IPS-18a (cell line): ENCODE data around the gene DNMBP.
A peak's percentile ranks its signal among the peaks of the same experiment; 100 is the strongest.

ENCODE experiments used
- H3K27ac ChIP-seq: one replicate; pipeline ENCODE4 v1.5.1; 2013; ENCODE audit warnings: low read length
- H3K27me3 ChIP-seq: one replicate; pipeline ENCODE4 v1.6.1; 2013; ENCODE audit warnings: mild to moderate bottlenecking, low read length; ENCODE audit not compliant: control insufficient read depth, insufficient read depth
- H3K36me3 ChIP-seq: one replicate; pipeline ENCODE4 v1.6.1; 2013; ENCODE audit warnings: low read depth, low read length; ENCODE audit not compliant: control insufficient read depth
- H3K4me1 ChIP-seq: one replicate; pipeline ENCODE4 v1.6.1; 2013; ENCODE audit warnings: low read depth, low read length; ENCODE audit not compliant: control insufficient read depth
- H3K4me3 ChIP-seq: one replicate; pipeline ENCODE4 v1.5.1; 2013; ENCODE audit warnings: low read length
- H3K9ac ChIP-seq: one replicate; pipeline ENCODE4 v1.6.1; 2013; ENCODE audit warnings: mild to moderate bottlenecking, low read length, moderate library complexity
- H3K9me3 ChIP-seq: one replicate; pipeline ENCODE4 v1.6.1; 2013; ENCODE audit warnings: low read depth, low read length; ENCODE audit not compliant: control insufficient read depth

DNMBP gene

DNA sequence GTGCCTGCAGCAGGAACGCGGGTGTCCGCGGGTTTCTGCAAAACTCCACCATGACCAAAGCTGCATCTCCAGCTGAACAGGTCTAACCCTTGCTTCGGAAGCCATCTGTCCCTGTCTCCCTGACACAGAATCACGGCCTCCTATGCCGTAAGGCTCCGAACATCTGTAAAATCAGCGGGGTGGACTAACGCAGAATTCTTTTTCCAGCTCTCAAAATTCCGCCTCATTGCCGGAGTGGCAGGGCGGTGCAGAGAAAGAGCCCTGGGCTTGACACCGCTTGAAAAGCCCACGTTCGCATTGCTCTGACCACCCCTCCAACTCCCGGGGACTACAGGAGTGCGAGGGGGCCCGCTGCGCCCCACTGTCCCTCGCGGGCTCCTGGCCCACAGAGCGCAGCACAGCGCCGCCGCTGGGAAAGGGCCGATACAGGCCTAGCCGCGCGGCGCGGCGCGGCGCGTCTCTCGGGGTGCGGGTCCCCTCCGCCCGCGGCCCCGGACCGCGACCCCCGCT is 409 bp downstream of the DNMBP start:
- Histone ChIP-seq H3K4me1 (peaks cover 9% of the 10 kb centered on the region), H3K4me3 (peak overlapping the region; percentile 79), H3K36me3 (no peaks in the 10 kb centered on the region)

DNA sequence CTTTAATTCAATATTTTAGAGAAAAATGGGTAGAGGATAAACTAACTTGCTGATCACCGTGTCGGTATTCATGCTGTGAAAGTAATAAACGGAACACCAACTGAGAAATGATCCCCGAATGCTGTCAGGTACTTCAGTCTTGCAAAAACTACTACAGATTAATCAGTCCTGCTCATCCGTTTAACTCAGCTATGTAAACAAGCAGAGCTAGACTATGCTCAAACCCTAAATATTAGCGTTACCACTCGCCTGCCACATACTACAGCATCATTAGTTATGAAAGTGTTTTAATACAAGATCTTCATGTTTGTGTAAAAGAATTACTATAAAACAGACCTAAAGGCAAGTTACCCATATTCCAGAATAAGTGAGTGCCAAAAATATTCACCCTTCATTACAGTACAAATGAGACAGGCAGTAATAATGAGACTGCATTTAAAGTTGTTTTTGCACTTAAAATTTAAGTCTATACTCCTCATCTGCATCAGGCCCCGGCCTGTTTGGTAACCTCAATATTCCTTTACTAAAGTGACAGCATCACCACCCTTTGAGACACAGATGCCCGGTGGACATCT is 952 bp downstream of the DNMBP start:
- Histone ChIP-seq H3K9me3 (no peaks in the 10 kb centered on the region), H3K4me1 (peaks cover 9% of the 10 kb centered on the region), H3K9ac (peak overlapping the region; percentile 30), H3K27me3 (peaks cover 22% of the 10 kb centered on the region), H3K4me3 (peak overlapping the region; percentile 79), H3K27ac (no peak overlapping the region), H3K36me3 (no peaks in the 10 kb centered on the region)

More for the DNA sequence above, 409 bp downstream of the DNMBP start:
- peak overlapping the region; percentile 30 for H3K9ac ChIP-seq
- H3K27me3 ChIP-seq, result peaks cover 22% of the 10 kb centered on the region
- H3K9me3 ChIP-seq, result no peaks in the 10 kb centered on the region
- no peak overlapping the region for H3K27ac ChIP-seq

DNA sequence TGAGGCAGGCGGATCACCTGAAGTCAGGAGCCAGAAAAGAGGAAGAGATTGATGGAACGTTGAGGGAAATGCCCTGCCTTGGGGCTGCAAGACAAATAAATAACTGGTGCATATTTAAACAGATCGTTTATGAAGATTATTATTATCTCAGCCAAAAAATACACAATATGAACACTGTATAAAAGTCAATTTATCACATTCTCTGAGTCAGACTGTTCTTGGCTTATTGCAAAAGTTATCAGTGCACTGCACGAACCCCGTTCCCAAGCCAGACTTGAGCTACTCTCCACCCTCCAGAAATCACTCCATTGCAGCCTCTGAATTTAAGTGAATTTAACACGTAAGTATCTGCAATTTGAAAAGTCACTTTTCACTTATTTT is 1.6 kb downstream of the DNMBP start:
- peaks cover 22% of the 10 kb centered on the region for H3K27me3 ChIP-seq
- no peaks in the 10 kb centered on the region for H3K36me3 ChIP-seq
- no peak overlapping the region for H3K27ac ChIP-seq
- H3K9me3 ChIP-seq, result no peaks in the 10 kb centered on the region
- H3K9ac ChIP-seq, result no peak overlapping the region
- H3K4me3 ChIP-seq, result no peak overlapping the region
- peaks cover 9% of the 10 kb centered on the region for H3K4me1 ChIP-seq

DNA sequence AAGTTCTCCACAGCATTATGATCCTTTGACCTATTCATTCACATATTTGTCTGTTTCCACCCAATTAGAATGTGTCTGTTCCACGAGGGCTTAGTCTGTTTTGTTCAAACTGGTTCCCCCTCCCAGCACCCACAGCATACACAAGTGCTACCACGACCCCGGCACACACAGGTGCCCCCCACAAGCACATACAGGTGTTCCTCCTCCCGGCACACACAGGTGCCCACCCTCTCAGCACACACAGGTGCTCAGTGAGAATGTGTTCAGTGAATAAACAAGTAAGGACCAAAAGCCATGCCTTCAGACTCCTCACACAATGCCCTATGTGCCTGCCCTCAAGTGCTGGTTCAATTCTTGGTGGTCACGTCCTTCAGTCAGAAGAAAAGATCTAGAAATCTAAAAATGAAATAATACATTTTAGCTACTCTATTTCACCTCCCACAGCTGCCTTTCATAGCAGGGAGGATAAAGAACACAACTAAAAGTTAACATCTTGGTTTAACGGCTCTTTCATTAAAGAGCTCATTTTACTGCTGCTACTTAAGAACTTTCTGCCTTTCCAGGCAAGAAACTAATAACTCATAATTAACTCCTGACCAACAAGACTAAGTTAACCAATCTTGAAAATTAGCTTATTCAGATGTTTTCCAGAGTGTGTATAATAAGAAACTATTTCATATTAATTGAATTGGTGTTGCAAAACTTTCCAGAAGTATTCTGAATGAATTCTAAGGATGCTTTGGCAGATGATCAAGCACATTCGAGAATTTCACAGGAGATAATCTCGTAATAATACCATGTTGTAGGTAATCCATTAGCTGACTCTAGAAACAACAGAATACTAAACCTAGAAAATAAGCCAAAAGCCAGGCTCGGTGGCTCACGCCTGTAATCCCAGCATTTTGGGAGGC is 2.3 kb downstream of the DNMBP start:
- Histone ChIP-seq H3K36me3 (no peaks in the 10 kb centered on the region), H3K27me3 (peaks cover 22% of the 10 kb centered on the region), H3K27ac (no peak overlapping the region), H3K9ac (no peak overlapping the region), H3K4me1 (peaks cover 9% of the 10 kb centered on the region), H3K9me3 (no peaks in the 10 kb centered on the region), H3K4me3 (no peak overlapping the region)

DNA sequence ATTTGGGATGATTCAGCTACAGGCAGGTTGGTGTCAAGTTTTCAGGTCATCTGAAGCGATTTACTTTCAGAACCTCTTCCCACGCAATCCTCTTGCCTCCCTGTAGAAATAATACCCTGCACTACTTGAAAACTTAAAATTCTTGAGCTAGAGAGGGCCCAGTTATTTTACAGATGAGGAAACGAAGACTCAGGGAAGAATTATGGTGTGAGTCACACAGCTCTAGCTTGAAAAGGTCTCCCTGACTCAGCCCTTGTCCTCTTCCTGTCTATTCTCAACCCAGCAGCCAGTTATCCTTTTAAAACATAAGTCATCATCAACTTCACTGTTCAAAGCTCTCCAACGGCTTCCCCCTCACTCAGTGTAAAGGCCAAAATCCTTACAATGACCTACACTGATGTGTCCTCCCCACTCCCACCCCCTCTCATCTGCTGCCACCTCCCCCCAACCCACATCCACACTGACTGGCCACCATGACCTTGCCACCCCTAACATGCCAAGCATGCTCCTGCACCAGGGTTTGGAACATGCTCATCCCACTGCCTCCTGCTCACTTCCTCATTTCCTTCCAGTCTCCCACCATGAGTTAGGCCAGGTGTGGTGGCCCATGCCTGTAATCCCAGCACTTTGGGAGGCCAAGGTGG is 3.4 kb downstream of the DNMBP start:
- Histone ChIP-seq H3K4me1 (peaks cover 9% of the 10 kb centered on the region), H3K27me3 (peaks cover 22% of the 10 kb centered on the region), H3K4me3 (no peak overlapping the region), H3K9ac (no peak overlapping the region), H3K9me3 (no peaks in the 10 kb centered on the region), H3K36me3 (no peaks in the 10 kb centered on the region), H3K27ac (no peak overlapping the region)

DNA sequence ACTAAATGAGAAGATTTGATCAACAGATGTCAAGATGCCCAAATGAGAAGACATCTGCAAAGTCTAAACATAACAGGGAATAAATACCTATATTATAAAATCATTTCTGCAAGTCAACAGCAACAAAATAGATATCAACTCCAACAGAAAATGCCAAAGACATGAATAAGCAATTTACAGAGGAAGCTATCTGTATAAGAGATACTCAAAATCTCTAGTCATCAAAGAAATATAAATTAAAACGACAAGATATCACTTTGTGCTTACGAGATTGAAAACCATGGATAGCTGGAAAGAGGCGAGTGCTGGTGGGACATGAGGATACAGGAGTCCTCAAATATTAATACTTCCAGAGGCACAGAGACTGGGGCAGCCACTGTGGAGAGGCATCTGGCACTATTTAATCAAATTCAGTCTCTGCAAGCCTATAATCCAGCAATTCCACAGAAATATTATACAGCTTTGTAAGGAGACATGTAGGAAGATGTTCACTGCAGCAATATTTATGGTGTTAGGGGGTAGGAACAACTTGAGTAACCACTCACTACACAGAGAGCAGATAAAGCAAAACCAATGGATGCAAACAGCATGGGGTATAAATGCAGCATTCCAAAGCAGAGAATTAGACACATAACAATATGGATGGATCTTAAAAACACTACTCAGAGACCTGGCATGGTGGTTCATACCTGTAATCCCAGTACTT is 4.8 kb downstream of the DNMBP start:
- Histone ChIP-seq H3K4me1 (peaks cover 4% of the 10 kb centered on the region), H3K9ac (no peak overlapping the region), H3K27ac (no peak overlapping the region), H3K9me3 (no peaks in the 10 kb centered on the region), H3K27me3 (peaks cover 10% of the 10 kb centered on the region), H3K4me3 (no peak overlapping the region), H3K36me3 (no peaks in the 10 kb centered on the region)

DNA sequence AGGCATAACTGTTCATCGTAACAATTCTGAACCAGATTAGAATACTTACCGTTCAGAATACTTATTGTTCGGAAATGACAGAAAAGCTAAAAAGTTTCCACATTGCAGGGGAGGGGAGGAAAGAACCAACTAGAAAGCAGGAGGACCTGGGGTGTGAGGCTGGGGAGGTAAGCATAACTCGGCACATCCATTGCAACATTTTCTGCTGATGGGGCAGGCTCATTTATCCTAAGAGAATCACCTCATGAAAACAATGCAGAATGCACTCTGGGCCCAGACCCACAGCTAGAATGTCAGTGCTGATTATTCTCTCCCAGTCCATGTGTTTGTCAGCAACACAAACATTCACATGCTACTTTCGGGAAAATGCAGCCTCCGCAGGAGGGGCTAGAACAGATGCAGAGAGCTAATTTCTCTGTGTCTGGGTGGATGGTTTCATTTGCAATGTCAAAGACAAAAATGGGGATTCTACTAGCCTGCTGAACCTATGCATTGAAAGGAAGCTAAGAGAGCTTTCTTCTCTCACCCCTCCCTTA is 9.6 kb downstream of the DNMBP start:
- no peaks in the 10 kb centered on the region for H3K9me3 ChIP-seq
- no peak overlapping the region for H3K4me3 ChIP-seq
- H3K27me3 ChIP-seq, result no peaks in the 10 kb centered on the region
- no peaks in the 10 kb centered on the region for H3K4me1 ChIP-seq
- H3K9ac ChIP-seq, result no peak overlapping the region
- H3K36me3 ChIP-seq, result no peaks in the 10 kb centered on the region
- H3K27ac ChIP-seq, result no peak overlapping the region

DNA sequence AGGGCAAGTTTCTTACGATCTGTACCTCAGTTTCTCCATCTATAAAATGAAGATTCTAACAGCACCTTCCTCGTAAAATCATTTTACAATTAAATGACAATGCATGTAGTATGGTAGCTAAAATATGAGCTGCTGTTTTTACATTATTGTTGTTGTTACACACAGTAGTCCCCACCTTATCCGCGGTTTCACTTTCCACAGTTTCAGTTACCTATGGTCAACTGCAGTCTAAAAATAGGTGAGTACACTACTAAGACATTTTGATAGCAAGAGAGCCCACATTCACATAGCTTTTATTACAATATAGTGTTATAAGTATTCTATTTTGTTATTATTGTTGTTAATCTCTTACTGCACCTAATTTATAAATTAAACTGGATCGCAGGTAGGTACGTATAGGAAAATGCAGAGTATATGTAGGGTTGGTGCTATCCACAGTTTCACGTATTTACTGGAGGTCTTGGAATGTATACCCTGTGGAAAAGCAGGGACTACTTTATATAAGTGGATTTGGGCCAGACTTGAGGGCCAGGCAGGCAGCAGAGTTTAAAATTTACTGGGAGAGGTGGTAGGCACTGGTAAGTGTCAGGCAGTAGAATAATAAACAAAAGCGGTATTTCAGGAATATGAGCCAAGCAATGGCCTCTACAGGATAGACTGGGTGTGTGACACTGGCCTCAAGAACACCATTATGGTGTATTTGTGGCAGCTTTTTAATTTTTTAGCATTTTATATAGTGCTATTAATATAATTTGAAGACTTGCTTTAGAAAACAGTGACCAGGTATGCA is 10.2 kb downstream of the DNMBP start:
- no peak overlapping the region for H3K9ac ChIP-seq
- H3K36me3 ChIP-seq, result no peaks in the 10 kb centered on the region
- no peaks in the 10 kb centered on the region for H3K9me3 ChIP-seq
- no peak overlapping the region for H3K4me3 ChIP-seq
- H3K4me1 ChIP-seq, result no peaks in the 10 kb centered on the region
- no peaks in the 10 kb centered on the region for H3K27me3 ChIP-seq
- no peak overlapping the region for H3K27ac ChIP-seq

DNA sequence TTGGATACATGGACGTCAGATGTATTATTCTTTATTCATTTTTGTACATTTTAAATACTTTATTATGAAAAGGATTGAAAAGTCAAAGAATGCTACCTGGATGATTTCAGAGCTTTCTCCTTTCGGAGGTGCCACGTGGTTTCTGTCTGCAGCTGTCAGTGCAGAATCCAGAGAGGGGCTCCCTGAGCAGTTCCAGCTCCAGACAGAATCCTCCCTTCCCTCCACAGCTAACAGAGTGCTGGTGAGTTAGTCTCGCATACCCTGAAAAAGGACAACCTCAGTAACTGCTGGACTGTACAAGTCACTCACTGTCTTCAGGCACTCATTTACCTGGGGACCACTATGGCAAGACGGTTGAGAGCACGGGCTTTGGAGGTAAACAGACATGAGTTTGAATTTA is 10.9 kb downstream of the DNMBP start:
- Histone ChIP-seq H3K27me3 (no peaks in the 10 kb centered on the region), H3K4me1 (no peaks in the 10 kb centered on the region), H3K36me3 (no peaks in the 10 kb centered on the region), H3K27ac (no peak overlapping the region), H3K9me3 (no peaks in the 10 kb centered on the region), H3K4me3 (no peak overlapping the region), H3K9ac (no peak overlapping the region)

DNA sequence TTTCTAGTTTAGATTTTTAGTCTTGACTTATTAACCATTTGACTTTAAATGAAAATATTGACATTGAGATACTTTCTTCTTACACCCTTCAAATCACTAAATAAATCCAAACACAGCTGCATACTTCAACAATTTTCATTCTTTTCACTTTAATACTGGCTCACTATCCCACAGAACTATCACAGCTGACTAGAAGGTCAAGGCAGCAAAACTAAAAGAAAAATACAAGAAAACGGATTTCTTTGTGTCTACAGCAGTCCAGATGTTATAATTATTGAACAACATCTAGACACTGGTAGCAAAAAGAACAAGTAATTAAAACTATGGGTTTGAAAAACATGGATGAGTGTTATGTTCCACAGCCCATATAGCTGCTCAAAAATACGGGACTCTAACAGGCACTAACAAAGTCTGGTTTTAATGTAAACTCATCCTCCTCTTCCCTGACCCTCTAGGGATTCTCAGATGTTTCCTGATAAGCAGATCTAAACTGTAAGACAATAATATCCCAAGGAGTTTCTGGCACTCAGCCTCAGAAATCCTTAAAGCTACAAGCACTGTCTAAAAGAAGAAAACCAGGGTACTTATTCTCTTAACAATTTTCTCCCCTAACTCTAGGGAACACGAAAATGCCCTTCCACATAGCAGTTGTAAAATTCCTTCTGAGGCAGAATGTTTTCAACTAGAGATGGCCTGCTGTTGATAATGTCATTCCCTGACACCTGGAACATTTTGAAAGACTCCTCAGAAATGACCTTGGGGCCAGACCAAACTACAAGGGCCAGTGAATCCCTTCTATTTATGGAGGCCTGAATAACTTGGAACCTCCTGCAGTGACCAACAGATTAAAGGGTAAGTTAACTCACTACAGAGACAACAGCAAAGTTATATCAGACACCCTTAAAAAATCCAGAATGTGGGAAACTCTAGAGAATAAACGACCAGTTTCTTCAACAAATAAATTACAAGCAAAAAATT is 12.8 kb downstream of the DNMBP start:
- Histone ChIP-seq H3K9me3 (no peaks in the 10 kb centered on the region), H3K9ac (no peak overlapping the region), H3K27ac (no peak overlapping the region), H3K27me3 (no peaks in the 10 kb centered on the region), H3K4me1 (no peaks in the 10 kb centered on the region), H3K4me3 (no peak overlapping the region), H3K36me3 (no peaks in the 10 kb centered on the region)
